ENCODE measurements around the gene SLIT3. TPM values are rescaled to one million over a fixed set of nuclear protein-coding genes. Genes with fewer than 3 reads are reported as not detected.
"Not testable (repeated sequence)": the region's sequence is repeated elsewhere in the genome, so short reads cannot be mapped to it uniquely, and the experiment has no call there.

SLIT3 gene
- polyA plus RNA-seq, 6 donors from 2014 or later, result not detected

- Mint-ChIP-seq H3K27me3 (peaks cover 0 to 8% (median 0%) of the 10 kb centered on the region in 3 donors), H3K36me3 (no peaks in the 10 kb centered on the region), H3K4me3 (no peak overlapping the region), H3K4me1 (no peaks in the 10 kb centered on the region), H3K27ac (no peak overlapping the region), H3K9me3 (peaks cover 0 to 6% (median 2%) of the 10 kb centered on the region in 7 donors)
- no peak for ATAC-seq (ENCODE audit: low read depth in 2 of 2)
- no peak for DNase-seq
Observed at GRCh38 chr5:168752012-168752411, 548.9 kb downstream of the SLIT3 start.

- Mint-ChIP-seq H3K9me3 (peaks cover 0 to 7% (median 2%) of the 10 kb centered on the region in 7 donors), H3K36me3 (no peaks in the 10 kb centered on the region)
Observed at GRCh38 chr5:168750926-168751325, 550.0 kb downstream of the SLIT3 start.

GRCh38 chr5:168749391-168750100 lies 551.4 kb downstream of the SLIT3 start:
- Mint-ChIP-seq H3K9me3 (peaks cover 1 to 13% (median 5%) of the 10 kb centered on the region in 7 donors), H3K27ac (no peak overlapping the region), H3K36me3 (no peaks in the 10 kb centered on the region), H3K4me1 (peaks cover 0 to 6% (median 4%) of the 10 kb centered on the region in 3 donors), H3K4me3 (no peak overlapping the region), H3K27me3 (peaks cover 0 to 8% (median 0%) of the 10 kb centered on the region in 3 donors)
- ATAC-seq (ENCODE audit: low read depth in 2 of 2), result no peak
- DNase-seq, result no peak

More at GRCh38 chr5:168750926-168751325, 550.0 kb downstream of the SLIT3 start:
- H3K27me3 Mint-ChIP-seq, result peaks cover 0 to 8% (median 0%) of the 10 kb centered on the region in 3 donors
- H3K27ac Mint-ChIP-seq, result no peak overlapping the region
- H3K4me1 Mint-ChIP-seq, result peaks cover 0 to 3% (median 3%) of the 10 kb centered on the region in 3 donors
- no peak overlapping the region for H3K4me3 Mint-ChIP-seq
- no peak for DNase-seq
- no peak for ATAC-seq (ENCODE audit: low read depth in 2 of 2)

- Mint-ChIP-seq H3K36me3 (no peaks in the 10 kb centered on the region), H3K4me3 (no peak overlapping the region), H3K27ac (peak overlapping the region in 1 of 6 donors; percentile 65), H3K4me1 (peaks cover 0 to 6% (median 4%) of the 10 kb centered on the region in 3 donors), H3K27me3 (peaks cover 0 to 8% (median 0%) of the 10 kb centered on the region in 3 donors), H3K9me3 (peaks cover 2 to 19% (median 6%) of the 10 kb centered on the region in 7 donors)
- DNase-seq, result no peak
- ATAC-seq (ENCODE audit: low read depth in 2 of 2), result no peak
Observed at GRCh38 chr5:168747987-168748777, 552.8 kb downstream of the SLIT3 start.

GRCh38 chr5:168746893-168747640 lies 553.9 kb downstream of the SLIT3 start:
- ATAC-seq (ENCODE audit: low read depth in 2 of 2), result no peak
- H3K4me1 Mint-ChIP-seq, result peaks cover 0 to 6% (median 4%) of the 10 kb centered on the region in 3 donors
- peaks cover 2 to 19% (median 6%) of the 10 kb centered on the region in 7 donors for H3K9me3 Mint-ChIP-seq
- H3K4me3 Mint-ChIP-seq, result no peak overlapping the region
- peaks cover 0 to 8% (median 0%) of the 10 kb centered on the region in 3 donors for H3K27me3 Mint-ChIP-seq
- H3K36me3 Mint-ChIP-seq, result no peaks in the 10 kb centered on the region
- DNase-seq, result no peak
- peak overlapping the region in 1 of 6 donors; percentile 78 for H3K27ac Mint-ChIP-seq

- peak overlapping the region in 1 of 6 donors; percentile 27 for H3K27ac Mint-ChIP-seq
- peaks cover 2 to 19% (median 6%) of the 10 kb centered on the region in 7 donors for H3K9me3 Mint-ChIP-seq
- not testable (repeated sequence) for H3K36me3 Mint-ChIP-seq; H3K27me3 Mint-ChIP-seq; H3K4me1 Mint-ChIP-seq; DNase-seq; H3K4me3 Mint-ChIP-seq; ATAC-seq (ENCODE audit: low read depth in 2 of 2)
Observed at GRCh38 chr5:168746126-168746892, 554.6 kb downstream of the SLIT3 start.

GRCh38 chr5:168743617-168744016 lies 557.3 kb downstream of the SLIT3 start:
- ATAC-seq (ENCODE audit: low read depth in 2 of 2), result no peak

GRCh38 chr5:168742311-168742710 lies 558.6 kb downstream of the SLIT3 start:
- H3K9me3 Mint-ChIP-seq, result peaks cover 0 to 19% (median 3%) of the 10 kb centered on the region in 7 donors
- ATAC-seq (ENCODE audit: low read depth in 2 of 2); DNase-seq; H3K27me3 Mint-ChIP-seq; H3K4me1 Mint-ChIP-seq; H3K27ac Mint-ChIP-seq; H3K4me3 Mint-ChIP-seq; H3K36me3 Mint-ChIP-seq: not testable (repeated sequence)

More at GRCh38 chr5:168743617-168744016, 557.3 kb downstream of the SLIT3 start:
- H3K9me3 Mint-ChIP-seq, result peaks cover 0 to 19% (median 3%) of the 10 kb centered on the region in 7 donors
- no peaks in the 10 kb centered on the region for H3K36me3 Mint-ChIP-seq
- H3K27me3 Mint-ChIP-seq, result peaks cover 0 to 8% (median 3%) of the 10 kb centered on the region in 3 donors
- H3K4me1 Mint-ChIP-seq, result peaks cover 0 to 6% (median 4%) of the 10 kb centered on the region in 3 donors
- no peak overlapping the region for H3K4me3 Mint-ChIP-seq
- no peak overlapping the region for H3K27ac Mint-ChIP-seq
- no peak for DNase-seq

- Mint-ChIP-seq H3K36me3 (no peaks in the 10 kb centered on the region), H3K27me3 (peaks cover 3 to 10% (median 7%) of the 10 kb centered on the region in 3 donors), H3K9me3 (peaks cover 0 to 19% (median 3%) of the 10 kb centered on the region in 7 donors), H3K4me3 (no peak overlapping the region), H3K4me1 (peaks cover 0 to 2% (median under 1%) of the 10 kb centered on the region in 3 donors), H3K27ac (no peak overlapping the region)
- DNase-seq (no peak), ATAC-seq (ENCODE audit: low read depth in 2 of 2) (no peak)
Observed at GRCh38 chr5:168740811-168741213, 560.1 kb downstream of the SLIT3 start.

- no peak for DNase-seq
- no peak overlapping the region for H3K27ac Mint-ChIP-seq
- no peak for ATAC-seq (ENCODE audit: low read depth in 2 of 2)
- H3K4me1 Mint-ChIP-seq, result no peaks in the 10 kb centered on the region
- H3K27me3 Mint-ChIP-seq, result peaks cover 3 to 10% (median 7%) of the 10 kb centered on the region in 3 donors
- H3K4me3 Mint-ChIP-seq, result no peak overlapping the region
- no peaks in the 10 kb centered on the region for H3K36me3 Mint-ChIP-seq
- H3K9me3 Mint-ChIP-seq, result peaks cover 0 to 19% (median 3%) of the 10 kb centered on the region in 7 donors
Observed at GRCh38 chr5:168740092-168740800, 560.7 kb downstream of the SLIT3 start.

GRCh38 chr5:168737066-168737465 lies 563.9 kb downstream of the SLIT3 start:
- H3K27me3 Mint-ChIP-seq, result peaks cover 3 to 10% (median 7%) of the 10 kb centered on the region in 3 donors
- no peaks in the 10 kb centered on the region for H3K36me3 Mint-ChIP-seq
- no peak for DNase-seq
- no peaks in the 10 kb centered on the region for H3K4me1 Mint-ChIP-seq
- no peak for ATAC-seq (ENCODE audit: low read depth in 2 of 2)
- peaks cover 0 to 5% (median 0%) of the 10 kb centered on the region in 7 donors for H3K9me3 Mint-ChIP-seq
- H3K4me3 Mint-ChIP-seq, result no peak overlapping the region
- H3K27ac Mint-ChIP-seq, result peak overlapping the region in 2 of 6 donors; percentile 29 to 39

GRCh38 chr5:168736281-168736831 lies 564.6 kb downstream of the SLIT3 start:
- Mint-ChIP-seq H3K4me3 (no peak overlapping the region), H3K9me3 (peaks cover 0 to 7% (median under 1%) of the 10 kb centered on the region in 7 donors), H3K36me3 (no peaks in the 10 kb centered on the region), H3K27me3 (peaks cover 3 to 10% (median 7%) of the 10 kb centered on the region in 3 donors), H3K4me1 (no peaks in the 10 kb centered on the region), H3K27ac (no peak overlapping the region)
- DNase-seq (no peak), ATAC-seq (ENCODE audit: low read depth in 2 of 2) (no peak)
